Lower leg skin (tissue), 3 donors: Measurements from ENCODE around the gene ACY1.
"Not testable (repeated sequence)": the region's sequence is repeated elsewhere in the genome, so short reads cannot be mapped to it uniquely, and the experiment has no call there.

Experiments
- CTCF ChIP-seq, 3 donors: fragments of 450-650 bp; IDR thresholded peaks; one replicate each; pipeline ENCODE4 v1.5.1; 2016; ENCODE audit warnings: antibody characterized with exemption in 3 of 3, mild to moderate bottlenecking in 3 of 3, moderate library complexity in 2 of 3
- POLR2A ChIP-seq, 2 donors: fragments of 450-650 bp; IDR thresholded peaks; one replicate each; pipeline ENCODE4 v1.6.1; 2016 to 2017; ENCODE audit warnings: antibody characterized with exemption in 2 of 2, mild to moderate bottlenecking in 1 of 2, moderate library complexity in 1 of 2

- TF ChIP-seq CTCF, POLR2A (IDR thresholded peaks at IDR 0.05): not testable (repeated sequence)
These were observed 50.4 kb downstream of the ACY1 start for GRCh38 chr3:52033748-52034147.
